Stimulated activated naive CD4-positive, alpha-beta T cell (primary cell): ENCODE results near the gene GIMAP7.
"Not testable (repeated sequence)": the region's sequence is repeated elsewhere in the genome, so short reads cannot be mapped to it uniquely, and the experiment has no call there.

Experiments
- DNase-seq, 6 experiments: peaks; one replicate each; lab custom pipeline; 2025; lab: John Stamatoyannopoulos, UW

Gene GIMAP7

DNA sequence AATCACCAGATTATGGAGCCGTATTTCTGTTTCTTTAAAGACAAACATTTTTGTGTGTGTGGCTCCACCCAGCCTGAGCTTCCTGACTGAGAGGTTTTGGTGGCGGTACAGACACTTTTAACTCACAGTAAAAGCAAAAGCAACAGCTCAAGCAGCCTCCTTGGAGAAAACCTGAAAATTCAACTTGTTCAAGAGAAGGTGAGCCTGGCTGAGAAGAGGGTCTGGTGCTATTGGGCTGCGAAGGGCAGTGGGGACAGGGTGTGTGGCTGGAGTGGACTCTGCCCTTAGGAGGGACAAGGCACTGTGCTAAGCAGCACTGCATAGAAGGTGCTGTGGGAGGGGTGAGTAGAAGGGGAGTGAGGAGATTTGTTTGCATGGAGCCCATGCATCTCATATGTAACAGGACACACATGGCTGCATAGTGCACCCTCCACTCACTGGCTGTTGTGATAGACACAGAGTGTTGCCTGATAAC, at the start of gene GIMAP7:
Gene GIMAP7, plus strand, starts transcription at position 125 of the 475 bp plus-strand sequence. CDS start 5,103 bp downstream, outside the sequence.
- DNase-seq, result peak; percentile 46 to 86 (median 64)

DNA sequence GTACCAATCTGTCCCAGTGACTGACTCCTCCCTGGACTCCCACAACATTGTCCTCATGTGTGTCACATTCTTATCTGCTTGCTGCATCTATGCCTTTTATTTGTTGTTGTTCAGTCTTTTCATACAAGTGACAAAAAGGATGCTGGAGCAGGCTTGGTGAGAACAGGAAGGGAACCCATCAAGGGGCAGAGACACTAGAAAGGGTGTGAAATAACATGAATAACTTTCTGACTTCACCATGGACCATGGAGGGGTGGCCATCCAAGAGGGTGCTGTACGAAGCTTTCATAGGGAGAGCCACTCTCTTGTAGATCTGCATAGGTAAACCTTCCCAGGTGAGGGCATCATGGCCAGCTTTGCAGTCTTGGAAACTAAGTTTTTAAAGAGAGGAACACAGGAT, 49.7 kb upstream of the GIMAP7 start:
- no peak for DNase-seq

DNA sequence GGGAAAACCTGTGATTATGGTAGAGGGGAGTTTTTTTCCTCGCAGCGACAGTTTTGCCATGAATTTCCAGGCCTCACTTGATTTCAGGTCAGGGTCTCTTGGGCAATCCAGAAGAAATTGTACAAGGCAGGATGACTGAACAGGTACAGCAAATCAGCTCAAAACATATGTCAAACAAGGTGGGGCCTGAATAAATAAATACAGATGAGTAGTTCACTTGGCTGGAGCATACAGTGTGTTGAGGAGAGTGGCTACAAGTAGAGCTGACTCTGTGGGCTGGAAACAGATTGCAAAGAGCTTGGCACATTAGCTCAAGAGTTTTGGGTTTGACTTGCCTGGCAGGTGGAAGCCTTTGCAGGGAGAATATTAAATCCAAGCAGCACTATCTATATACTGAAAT, 49.3 kb upstream of the GIMAP7 start:
- no peak for DNase-seq

DNA sequence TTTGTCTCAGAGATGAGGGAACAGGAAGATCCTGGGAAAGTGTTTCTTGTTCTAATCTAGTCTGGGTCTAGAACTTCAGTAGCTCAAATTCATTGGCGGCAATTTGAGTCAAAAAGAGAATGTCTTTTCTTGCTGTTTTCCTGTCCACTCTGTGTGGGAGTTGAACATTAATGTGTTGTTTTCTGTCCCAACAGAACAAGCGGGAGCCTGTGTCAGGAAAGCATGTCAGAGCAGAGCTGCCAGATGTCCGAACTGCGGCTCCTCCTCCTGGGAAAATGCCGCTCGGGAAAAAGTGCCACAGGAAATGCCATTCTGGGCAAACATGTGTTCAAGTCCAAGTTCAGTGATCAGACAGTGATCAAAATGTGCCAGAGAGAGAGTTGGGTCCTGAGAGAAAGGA, 48.2 kb upstream of the GIMAP7 start:
- DNase-seq, result no peak

DNA sequence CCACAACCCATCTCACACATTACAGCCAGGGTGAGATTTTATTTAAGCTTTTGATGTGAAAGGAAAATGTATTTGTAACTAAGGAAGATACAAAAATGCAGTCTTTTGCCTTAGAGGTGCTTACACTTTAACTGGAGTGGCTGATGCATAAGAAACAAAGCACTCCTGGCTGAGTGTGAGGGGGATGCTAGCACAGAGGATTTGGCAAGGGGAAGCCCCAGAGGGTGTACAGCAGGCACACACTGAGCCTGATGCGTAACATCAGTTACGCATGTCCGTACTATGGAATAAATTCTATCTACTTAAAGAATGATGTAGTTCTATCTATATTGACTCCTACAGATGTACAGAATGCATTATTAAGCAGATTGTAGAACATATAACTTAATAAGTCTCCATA, 46.4 kb upstream of the GIMAP7 start:
- DNase-seq, result no peak

DNA sequence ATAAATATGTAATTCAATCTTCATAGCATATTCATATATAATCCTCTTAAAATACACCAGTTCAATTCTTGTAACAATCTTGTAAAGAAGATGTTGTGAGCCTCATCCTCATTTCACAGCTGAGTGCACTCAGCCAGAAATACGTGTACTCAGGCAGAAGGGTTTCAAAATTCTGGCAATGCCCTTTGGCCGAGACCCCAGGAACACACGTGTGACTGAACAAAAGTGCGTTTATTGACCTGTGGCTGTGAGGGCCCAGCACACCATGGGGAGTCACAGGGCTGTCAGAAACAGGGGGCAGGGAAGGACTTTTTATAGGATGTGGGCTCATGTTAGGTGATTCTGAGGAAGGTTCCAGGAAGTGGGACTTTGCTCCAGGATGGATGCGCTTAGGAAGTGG, 42.8 kb upstream of the GIMAP7 start:
- no peak for DNase-seq

DNA sequence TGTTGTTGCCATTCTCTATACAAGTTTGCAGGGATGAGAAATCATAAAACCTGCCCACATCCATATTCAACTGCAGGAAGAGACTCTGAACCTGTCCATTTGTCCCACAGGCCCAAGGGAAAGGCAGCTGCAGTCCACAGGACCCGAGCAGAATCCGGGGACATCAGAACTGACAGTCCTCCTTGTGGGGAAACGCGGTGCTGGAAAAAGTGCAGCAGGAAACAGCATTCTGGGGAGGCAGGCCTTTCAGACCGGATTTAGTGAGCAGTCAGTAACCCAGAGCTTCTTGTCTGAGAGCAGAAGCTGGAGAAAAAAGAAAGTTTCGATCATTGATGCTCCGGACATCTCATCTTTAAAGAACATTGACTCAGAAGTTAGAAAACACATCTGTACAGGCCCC, 40.8 kb upstream of the GIMAP7 start:
- no peak for DNase-seq

DNA sequence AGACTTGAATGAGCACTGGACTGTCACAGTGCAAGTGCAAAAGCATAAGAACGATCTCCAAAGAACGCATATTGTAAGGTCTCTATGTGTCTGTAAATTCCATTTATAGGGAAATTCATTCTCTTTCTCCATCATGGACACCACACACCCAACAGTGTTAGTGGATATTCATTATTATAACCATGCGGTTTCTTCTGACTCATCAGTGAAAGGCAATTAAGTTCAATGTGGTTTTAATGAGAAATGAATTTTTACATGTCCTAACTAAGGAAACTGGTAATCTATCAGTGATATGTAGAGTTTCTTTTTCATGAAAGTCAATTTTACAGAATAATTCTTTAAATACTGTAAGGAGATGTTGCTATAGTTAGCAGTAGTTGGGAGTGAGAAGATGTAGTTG, 38.4 kb upstream of the GIMAP7 start:
- DNase-seq, result no peak

DNA sequence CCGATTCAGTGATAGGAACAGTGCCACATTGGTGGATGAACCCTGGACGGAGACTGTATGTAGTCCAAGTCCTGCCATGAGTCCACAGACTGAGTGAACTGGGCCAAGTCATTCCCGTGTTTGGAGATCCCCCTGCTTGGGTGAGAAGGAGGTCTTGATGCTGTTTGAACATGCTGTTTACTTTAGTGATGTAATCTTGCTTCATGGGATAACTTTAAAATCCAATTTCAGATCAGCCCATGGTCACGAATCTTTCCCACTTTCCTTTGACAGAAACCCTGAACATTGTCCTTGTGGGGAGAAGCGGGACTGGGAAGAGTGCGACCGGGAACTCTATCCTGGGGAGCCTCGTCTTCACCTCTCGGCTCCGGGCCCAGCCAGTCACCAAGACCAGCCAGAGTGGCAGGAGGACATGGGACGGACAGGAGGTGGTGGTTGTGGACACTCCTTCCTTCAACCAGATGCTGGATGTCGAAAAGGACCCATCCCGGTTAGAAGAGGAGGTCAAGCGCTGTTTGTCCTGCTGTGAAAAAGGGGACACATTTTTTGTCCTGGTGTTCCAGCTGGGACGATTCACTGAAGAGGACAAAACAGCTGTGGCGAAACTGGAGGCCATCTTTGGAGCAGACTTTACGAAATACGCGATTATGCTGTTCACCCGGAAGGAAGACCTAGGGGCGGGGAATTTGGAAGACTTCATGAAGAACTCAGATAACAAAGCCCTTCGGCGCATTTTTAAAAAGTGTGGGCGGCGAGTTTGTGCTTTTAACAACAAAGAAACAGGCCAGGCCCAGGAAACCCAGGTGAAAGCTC, 37.6 kb upstream of the GIMAP7 start:
- DNase-seq, result peak in 1 of 6 experiments; percentile 23

DNA sequence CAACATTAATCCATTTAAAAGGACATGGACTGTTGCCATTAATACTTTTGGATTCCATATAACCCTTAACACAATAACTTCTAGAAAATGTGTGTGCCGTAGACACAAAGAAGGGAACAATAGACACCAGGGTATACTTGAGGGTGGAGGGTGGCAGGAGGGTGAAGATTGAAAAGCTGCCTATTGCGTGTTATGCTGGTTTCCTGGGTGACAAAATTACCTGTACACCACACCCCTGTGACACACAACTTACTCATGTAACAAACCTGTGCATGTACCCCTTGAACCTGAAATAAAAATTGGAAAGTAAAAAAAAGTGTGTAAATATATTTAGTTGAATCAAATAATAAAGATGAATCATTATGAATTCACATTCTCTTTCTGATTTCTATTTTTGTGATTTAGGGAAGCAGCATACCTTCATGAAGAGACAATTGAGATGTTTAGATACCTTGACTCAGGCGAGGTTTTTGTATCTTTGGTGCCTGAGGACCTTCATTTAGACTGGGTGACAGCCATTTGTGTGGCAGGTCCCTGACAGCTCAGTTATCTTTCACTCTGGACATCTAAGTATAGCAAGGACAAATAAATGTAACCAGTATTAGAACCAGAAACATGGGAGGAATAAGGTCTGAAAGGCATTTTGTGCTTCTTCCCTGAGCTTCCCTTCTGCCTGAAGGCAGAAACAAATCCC, 35.5 kb upstream of the GIMAP7 start:
- DNase-seq, result peak; percentile 17 to 79 (median 52)

DNA sequence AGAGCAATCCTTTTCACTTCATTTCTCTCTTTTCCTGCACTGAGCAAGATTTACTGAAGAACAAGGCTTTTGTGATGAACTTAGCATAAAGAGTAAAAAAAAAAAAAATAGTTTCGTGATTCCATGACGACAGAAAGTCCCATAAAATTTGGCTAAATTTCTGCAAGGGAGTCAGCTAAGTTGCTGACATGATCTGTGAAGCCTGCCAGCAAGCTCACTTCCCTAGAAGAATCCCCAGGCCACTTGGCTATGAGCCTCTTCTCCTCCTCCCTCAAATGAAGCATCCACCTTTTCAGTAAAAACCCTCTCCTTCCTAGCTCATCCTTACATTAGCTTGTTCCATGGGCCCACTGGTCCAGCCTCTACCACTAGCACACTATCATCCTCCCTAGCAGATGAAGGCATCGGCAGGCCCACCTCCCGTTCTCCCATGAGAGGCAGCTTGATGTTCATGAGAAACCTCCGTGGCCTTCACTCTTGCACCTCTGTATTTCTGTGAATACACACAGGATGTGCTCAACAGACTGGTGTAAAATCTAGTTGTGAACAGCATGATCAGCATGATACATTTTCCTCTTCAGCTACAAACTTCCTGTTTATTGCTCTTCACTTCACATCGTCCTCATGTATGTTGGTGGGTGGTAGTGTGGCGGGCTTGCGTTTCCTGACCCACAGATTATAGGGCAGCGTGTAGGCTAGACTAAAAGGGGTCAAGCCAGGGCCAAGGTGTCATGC, 33.3 kb upstream of the GIMAP7 start:
- peak; percentile 20 to 72 (median 54) for DNase-seq

DNA sequence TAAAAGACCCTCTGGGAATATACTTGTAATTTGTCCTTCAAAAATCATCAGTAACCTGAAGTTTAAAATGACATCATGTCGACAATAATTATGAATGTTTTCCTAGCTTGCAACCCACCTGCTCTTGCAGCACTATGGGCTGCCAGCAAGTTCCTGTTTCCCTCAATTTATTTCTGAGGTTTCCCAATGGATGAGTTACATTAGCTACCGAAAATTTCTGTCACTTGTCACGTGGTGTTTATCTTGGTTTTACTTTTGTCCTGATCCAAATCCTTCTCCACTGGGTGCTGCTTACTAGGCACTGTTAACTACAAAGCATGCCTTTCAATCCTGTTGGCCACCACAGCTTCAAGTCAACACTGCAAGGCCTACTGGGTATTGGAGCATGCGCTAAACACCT, 32.8 kb upstream of the GIMAP7 start:
- DNase-seq, result no peak

DNA sequence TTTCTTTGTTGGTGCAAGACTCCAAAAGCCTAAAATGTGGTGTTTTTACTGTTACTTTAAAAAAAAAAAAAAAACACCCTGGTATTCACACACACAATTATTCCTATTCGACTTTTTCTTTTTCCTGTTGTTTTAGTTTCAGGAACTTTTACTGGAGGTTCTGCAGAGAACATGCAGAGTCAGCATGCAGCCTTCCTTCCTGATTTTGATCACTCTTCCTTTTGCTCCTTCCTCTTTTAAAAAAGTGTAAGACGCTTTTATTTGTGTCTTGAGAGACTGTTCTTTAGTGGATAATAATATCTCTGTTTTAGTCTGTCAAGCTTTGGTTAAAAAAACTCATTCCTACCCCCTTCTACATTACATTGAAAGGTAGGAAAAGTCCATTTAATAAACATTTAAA, 31.2 kb upstream of the GIMAP7 start:
- peak in 2 of 6 experiments; percentile 44 to 58 for DNase-seq

DNA sequence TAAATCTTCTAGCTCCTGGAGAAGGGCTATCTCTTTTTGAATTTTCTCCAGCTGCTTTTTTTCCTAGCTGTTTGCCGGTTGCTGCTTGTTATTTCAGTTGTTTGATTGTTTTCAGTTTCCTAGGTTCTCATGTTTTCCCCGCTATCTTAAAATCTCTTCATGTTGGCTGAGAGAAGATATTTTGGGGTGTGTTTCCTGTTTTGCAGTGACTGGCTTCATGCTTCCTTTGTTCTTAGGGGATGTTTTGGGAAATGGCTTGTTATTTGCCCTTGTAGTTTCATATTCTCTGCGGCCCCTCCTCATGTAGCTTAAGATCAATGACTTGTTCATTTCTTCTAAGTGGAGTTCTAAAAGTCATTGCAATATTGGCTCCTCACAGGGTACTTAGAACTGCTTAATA, 30.6 kb upstream of the GIMAP7 start:
- peak in 5 of 6 experiments; percentile 23 to 83 (median 75) for DNase-seq

DNA sequence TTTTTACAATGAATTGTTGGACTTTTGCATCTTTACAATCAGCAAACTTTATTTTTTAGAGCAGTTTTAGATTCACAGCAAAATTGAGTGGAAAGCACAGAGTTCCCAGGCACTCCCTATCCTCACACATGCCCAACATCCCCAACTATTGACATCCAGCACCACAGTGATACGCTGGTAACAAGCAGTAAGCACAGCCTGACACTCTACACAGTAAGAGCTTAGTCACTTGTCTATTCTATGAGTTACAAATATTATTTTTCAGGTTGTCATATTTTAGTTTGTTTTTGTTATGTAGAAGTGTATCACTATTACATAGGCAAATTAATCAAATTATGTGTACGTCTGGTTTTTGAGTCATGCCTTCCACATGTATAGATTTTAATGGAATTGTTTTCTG, 27.0 kb upstream of the GIMAP7 start:
- no peak for DNase-seq

DNA sequence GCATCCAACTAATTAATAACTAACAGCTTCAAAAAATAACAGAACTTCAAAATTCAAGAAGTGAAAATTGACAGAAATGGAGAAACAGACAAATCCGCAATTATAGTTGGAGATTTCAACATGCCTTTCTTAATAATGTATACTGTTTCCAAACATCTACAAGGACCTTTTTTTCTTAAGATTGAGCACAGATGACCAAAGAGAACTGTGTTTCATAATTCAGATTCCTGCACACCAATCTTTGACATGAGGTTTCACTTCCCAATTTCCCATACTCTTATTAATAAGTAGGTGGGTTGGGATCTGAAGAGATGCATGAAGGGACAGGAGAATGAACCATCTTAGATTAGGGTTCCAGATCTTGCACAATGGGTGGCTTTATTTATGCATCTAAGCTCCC, 24.9 kb upstream of the GIMAP7 start:
- no peak for DNase-seq

DNA sequence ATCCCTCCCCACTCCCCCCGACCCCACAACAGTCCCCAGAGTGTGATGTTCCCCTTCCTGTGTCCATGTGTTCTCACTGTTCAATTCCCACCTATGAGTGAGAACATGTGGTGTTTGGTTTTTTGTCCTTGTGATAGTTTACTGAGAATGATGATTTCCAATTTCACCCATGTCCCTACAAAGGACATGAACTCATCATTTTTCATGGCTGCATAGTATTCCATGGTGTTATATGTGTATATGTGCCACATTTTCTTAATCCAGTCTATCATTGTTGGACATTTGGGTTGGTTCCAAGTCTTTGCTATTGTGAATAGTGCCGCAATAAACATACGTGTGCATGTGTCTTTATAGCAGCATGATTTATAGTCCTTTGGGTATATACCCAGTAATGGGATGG, 21.2 kb upstream of the GIMAP7 start:
- DNase-seq, result not testable (repeated sequence)

DNA sequence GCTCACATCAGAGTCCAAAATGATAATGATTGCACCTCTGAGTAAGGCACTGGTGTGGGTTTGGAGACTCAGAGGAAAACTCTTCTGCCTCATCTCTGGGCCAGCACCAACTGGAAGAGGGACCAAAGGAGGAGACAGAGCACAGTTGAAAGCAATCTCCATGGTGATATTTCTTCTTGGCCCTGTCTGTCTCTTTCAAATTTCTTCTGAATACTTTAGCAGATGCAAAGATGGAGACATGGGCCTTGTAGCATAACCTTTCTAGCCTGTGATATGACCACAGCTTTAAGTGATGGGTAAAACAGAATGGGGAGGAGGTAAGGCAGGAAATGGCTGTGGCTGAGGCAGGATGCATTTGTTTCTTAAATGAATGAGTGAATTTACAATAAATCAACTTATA, 12.2 kb upstream of the GIMAP7 start:
- peak in 3 of 6 experiments; percentile 65 to 74 (median 70) for DNase-seq

DNA sequence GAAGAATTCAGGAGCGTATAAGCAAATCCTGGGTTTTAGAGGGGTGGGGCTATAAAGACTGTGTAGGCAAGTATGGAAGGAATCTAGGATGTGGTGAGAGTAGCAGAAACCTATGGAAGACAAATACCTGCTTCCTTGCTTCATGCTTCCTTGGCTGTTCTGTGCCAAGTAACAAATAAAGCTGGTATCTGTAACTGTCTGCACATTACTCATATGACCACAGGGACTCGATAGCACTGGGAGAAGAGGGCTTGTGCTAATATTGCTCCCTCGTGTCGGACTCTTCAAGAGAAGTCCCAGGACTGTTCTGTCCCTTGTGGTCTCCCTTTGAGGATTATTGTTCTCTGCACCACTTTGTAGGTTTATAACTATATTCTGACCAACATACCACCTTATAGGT, 11.5 kb upstream of the GIMAP7 start:
- no peak for DNase-seq

DNA sequence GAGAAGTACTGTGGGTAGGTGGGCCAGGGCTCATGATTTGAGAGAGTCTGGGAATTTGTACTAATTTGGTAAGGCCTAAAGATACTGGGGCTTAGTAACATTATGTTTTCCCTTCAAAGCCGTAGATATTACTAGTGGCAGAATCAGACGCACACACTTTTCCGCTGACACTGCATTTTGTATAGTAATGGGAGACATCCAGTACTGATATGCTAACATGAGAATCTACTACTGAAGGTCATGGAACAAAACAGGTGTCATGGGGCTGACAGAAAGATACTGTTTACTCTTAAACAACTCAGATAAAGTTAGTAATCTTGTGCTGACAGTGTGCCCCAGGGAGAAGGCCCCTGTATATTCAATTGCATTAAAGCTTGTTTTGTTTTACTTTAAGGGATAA, 11.1 kb upstream of the GIMAP7 start:
- peak in 1 of 6 experiments; percentile 27 for DNase-seq

DNA sequence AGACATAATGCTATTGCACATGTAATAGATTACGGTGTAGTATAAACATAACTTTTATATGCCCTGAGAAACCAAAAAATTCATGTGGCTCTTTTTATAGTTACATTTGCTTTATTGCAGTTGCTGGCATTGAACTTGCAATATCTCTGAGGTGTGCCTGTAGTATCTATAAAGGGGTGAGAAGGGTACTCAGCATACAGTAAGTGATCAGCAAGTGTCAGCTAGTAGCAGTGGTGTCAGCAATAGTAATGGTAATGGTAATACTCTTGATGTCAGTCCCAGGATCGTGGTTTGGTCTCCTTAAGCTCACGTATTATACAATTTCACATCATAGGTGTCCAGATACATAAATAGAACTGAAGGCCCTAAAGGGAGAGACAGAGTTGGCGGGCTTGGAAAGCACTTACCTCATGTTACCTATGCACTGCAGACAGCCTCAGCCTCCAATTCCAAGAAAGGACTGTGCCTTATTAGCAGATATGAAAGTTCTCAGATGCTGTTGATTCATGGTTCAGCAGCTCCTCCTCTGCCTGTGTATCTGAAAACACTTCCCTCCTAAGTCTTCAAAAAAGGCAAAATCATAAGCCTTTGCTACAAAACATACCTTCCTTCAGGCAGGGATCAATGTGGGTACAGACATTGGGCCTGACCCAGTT, 6.6 kb upstream of the GIMAP7 start:
- DNase-seq, result peak in 3 of 6 experiments; percentile 9 to 36 (median 24)

DNA sequence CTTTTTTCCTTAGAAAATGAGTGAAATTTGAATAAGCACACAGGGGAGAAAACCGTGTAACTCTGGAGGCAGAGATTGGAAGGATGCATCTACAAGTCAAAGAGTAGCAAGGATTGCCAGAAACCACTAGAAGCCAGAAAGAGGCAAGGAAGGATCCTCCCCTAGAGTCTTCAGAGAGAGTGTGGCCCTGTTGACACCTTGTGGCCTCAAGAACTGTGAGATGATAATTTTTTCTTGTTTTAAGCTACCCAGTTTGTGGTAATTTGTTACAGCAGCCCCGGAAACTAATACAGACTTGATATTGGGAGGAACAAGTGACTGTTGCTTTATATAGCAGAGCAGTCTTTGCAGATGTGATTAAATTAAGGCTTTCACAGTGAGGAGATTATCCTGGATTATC, 3.6 kb upstream of the GIMAP7 start:
- DNase-seq, result peak in 2 of 6 experiments; percentile 17 to 33
